SIG-M5 treated with dmso at 0.1 percent for 504 hours (cell line): ENCODE measurements around the gene HYAL4.
A peak's percentile ranks its signal among the peaks of the same experiment; 100 is the strongest.
"Not testable (repeated sequence)": the region's sequence is repeated elsewhere in the genome, so short reads cannot be mapped to it uniquely, and the experiment has no call there.

ENCODE experiments used
- DNase-seq: peaks from one replicate; lab custom pipeline; 2025; ENCODE audit not compliant: unreplicated experiment; lab: John Stamatoyannopoulos, UW

The HYAL4 gene, protein sequence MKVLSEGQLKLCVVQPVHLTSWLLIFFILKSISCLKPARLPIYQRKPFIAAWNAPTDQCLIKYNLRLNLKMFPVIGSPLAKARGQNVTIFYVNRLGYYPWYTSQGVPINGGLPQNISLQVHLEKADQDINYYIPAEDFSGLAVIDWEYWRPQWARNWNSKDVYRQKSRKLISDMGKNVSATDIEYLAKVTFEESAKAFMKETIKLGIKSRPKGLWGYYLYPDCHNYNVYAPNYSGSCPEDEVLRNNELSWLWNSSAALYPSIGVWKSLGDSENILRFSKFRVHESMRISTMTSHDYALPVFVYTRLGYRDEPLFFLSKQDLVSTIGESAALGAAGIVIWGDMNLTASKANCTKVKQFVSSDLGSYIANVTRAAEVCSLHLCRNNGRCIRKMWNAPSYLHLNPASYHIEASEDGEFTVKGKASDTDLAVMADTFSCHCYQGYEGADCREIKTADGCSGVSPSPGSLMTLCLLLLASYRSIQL

DNA sequence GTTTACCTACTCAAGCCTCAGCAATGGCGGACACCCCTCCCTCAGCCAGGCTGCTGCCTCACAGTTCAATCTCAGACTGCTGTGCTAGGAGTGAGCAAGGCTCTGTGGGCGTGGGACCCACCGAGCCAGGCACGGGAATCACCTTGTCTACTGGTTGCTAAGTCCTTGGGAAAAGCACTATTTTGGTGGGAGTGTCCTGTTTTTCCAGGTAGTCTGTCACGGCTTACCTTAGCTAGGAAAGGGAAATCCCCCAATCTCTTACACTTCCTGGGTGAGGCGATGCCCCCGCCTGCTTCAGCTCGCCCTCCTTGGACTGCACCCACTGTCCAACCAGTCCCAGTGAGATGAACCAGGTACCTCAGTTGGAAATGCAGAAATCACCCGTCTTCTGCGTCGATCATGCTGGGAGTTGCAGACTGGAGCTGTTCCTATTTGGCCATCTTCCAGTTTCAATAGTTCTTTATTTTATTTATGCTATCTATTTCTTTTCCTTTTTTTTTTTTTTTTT is at the start of gene HYAL4:
Gene HYAL4, plus strand, starts transcription at position 458 of the 508 bp plus-strand sequence. CDS start 23,105 bp downstream, outside the sequence.
- no peak for DNase-seq

DNA sequence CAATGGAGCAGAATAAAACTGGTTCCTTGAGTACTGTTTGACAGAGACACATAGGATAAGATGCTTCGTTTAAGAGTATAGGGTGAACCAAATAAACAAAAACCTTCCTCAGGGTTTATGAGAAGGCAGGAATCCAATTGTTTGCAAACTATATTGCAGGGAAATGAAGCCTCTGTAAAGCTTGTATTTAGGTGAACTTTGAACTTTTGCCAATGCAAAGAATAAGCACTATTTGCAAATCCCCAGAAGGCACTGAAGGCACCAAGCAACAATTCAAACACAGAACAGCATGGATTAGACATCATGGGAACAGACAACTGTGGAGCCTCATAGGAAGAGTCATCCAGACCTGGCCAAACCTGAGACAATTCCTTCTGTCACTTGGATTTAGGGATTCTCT is 49.1 kb upstream of the HYAL4 start:
- no peak for DNase-seq

DNA sequence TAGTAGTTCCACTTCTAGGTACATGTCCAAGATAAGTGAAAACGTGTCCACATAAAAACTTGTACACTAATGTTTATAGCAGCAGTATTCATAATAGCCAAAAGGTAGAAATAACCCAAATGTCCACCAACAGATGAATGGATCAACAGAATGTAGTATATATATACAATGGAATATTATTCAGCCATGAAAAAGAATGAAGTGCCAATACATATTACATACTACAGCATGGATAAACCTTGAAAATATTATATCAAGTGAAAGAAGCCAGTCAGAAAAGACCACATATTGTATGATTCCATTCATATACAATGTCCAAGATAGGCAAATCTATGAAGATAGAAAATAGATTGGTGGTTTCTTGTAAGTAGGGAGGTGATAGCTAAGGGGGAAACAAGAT is 48.4 kb upstream of the HYAL4 start:
- no peak for DNase-seq

DNA sequence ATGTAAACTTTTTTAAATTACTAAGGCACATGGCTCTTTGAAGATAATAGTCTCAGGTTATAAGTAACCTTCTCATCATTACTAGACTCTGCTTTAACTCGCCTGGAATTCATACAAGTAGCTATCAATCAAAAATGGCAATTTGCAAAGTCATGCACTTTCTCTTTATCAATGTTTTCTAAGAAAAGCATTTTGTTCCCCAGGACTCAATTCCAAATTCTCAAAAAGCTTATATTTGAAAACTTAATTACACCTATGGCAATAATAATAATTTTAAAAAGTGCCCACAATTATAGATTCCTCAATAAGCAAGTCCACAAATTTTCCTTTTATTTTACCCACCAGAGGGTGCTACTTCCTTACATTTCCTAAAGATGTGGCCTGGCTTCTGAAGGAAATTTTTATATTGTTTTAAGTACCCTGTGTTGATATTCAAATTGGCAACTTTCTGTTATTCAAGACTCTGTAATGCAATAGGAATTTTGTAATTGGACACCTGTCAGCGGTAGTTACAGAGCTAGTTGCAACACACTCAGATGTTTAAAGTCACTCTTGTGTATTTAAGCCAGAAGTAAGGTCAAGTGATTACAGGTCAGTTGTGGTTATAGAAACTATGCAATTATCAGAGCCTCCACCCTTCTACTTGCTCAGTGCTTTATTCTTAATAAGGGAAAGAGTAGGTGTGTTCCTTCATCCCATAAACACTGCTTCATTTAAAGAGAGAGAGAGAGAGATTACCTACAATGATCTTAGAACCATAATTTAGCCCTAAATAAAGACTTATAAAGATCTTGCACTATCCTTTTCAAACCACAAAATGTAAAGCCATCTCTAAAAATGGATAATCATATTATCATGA is 47.1 kb upstream of the HYAL4 start:
- peak; percentile 78 for DNase-seq

DNA sequence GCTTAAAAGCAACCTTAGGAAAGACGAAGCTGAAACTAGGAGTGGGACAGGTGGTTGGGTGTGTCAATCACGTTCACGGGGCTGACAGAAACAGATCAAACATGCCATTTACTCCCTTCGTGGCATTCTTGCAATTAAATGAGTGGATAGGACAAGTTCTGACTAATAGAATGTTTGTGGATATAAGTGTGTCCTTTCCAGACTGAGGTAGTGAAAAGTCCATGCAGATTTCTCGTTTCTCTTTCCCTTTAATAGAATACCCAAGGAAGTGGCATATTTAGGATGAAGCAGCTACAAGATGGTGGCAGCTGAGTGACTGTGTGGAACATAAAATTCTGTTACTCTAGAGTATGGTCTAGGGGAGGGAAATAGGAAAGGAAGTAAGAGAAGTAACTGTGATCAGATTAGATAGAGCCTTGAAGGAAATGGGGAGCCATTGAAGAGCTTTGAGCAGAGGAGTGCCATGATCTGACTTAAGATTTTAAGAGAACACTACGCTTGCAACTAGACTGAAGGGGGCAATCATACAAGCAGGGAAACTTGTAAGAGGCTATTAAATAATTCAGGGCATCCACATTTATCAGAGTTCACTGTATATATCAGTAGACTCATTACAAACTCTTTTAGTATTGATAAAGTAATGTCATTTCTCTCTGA is 46.3 kb upstream of the HYAL4 start:
- no peak for DNase-seq

DNA sequence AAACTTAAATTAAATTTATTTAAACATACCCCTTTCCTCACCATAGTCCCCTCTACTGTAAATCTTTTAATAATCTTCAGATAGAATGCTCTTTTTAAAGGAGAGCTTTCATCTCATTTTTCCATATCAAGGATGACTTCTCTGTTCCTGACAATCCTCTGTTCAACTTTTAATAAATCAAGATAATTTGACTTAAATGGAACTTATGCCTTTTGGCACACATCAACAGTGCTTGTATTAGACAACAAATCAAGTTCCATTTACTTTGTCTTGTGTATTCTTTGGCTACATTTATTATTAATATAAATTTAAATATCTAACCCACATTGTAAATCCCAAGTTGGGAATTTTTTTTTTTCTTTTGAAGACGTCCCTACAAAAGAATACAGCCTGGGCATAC is 42.7 kb upstream of the HYAL4 start:
- no peak for DNase-seq

DNA sequence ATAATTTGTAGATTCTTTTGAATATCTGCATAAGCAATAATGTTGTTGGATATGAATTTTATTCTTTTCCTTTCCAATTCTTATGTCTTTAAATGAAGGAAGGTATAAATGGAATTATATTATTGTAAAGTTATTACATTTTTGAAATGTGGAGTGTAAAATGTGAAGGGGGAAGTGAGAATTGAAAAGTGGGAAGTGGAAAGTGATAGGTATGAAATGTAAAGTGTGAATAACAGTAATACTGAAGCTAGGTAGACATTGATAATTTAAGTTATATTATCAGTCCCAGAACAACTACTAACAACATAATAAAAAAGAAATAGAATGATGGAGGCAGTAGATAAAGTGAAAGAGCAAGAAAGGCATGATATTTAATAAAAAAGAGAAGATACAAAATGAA is 39.7 kb upstream of the HYAL4 start:
- no peak for DNase-seq

DNA sequence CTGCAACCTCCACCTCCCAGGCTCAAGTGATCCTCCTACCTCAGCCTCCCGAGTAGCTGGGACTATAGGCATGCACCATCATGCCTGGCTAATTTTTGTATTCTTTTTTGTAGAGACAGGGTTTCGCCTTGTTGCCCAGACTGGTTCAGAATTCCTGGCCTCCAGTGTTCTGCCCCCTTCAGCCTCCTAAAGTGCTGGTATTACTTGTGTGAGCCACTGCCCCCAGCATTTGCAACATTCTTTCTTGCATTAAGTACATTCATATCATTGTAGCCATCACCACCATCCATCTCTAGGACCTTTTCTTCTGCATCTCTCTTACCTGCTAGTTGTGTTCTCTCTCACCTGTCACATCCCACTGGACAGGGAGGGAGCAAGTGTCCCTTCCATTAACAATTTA is 35.5 kb upstream of the HYAL4 start:
- no peak for DNase-seq

DNA sequence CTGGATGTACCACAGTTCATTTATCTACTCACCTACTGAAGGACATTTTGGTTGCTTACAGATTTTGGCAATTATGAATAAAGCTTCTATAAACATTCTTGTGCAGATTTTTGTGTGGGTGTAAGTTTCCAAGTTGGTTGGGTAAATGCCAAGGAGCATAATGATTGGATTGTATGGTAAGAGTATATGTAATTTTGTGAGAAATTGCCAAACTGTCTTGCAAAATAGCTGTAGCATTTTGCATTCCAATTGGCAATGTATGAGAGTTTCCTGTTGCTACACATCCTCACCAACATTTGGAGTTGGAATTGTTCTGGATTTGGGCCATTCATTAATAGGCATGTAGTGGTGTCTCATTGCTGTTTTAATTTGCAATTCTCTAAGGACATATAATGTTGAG is 33.9 kb upstream of the HYAL4 start:
- no peak for DNase-seq

DNA sequence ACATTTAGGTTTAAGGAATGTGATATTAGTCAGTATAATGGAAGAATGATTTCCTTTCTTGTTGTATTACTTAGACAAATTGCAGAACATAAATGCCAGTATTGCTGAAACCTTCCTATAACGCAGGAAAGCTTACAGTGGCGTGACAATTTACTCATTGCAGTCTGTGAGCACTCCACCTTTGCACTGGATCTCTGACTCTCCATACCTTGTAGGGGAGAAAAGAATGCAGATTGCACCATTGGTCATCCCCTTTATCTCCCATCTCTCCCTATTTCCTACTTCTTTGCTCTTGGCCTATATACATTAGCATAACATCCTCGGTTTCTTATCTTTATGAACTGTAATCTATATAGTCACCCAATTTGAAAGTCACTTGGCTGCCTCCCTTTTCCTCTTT is 28.1 kb upstream of the HYAL4 start:
- DNase-seq = no peak

DNA sequence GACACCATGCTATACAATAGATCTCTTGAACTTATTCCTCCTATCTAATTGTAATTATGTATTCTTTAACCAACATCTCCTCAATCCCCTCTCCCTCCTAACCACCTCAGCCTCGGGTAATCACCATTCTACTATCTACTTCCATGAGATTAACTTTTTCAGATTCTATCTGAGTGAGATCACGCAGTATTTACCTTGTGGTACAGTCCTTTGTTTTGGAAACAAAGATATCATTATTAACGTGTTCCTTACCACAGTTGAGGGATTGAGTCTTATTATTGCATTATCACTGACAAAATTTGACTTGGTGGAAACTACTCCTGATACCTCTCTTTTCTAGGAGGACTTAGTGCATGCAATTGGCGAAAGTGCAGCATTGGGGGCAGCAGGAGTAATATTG is 26.0 kb upstream of the HYAL4 start:
- DNase-seq = no peak

DNA sequence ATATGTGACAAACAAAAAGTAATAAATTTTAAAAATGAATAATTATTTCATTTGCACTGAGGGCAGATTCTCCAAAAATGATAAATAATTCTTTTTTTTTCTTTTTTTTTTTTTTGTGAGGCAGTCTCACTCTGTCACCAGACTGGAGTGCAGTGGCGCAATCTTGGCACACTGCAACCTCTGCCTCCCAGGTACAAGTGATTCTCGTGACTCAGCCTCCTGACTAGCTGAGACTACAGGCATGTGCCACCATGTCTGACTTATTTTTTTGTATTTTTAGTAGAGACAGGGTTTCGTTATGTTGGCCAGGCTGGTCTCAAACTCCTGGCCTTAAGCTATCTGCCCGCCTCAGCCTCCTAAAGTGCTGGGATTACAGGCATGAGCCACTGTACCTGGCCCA is 25.2 kb upstream of the HYAL4 start:
- DNase-seq = not testable (repeated sequence)

DNA sequence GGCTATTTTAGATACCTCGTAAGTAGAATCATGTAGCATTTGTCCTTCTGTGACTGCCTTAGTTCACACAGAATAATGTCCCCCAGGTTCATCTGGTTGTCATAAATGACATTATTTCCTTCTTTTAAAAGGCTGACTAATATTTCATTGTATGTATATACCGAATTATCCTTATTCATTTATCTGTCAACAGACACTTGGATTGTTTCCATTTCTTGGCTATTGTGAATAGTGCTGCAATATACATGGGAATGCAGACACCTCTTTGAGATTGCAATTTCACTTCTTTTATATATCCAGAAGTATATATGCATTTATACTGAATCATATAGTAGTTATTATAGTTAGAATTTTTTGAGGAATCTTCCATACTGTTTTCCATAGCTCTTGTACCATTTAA is 24.1 kb upstream of the HYAL4 start:
- DNase-seq = no peak

DNA sequence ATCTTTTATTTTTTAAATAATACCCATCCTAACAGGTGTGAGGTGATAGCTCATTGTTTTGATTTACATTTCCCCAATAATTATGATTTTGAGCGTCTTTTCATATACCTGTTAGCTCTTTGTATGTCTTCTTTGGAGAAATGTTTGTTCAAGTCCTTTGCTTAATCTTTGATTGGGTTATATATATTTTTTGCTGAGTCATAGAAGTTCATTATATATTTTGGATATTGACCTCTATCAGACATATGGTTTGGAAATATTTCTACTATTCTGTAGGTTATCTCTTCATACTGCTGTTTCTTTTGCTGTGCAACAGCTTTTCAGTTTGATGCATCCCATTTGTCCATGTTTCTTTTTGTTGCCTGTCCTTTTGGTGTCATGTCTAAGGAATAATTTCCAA is 23.6 kb upstream of the HYAL4 start:
- no peak for DNase-seq

DNA sequence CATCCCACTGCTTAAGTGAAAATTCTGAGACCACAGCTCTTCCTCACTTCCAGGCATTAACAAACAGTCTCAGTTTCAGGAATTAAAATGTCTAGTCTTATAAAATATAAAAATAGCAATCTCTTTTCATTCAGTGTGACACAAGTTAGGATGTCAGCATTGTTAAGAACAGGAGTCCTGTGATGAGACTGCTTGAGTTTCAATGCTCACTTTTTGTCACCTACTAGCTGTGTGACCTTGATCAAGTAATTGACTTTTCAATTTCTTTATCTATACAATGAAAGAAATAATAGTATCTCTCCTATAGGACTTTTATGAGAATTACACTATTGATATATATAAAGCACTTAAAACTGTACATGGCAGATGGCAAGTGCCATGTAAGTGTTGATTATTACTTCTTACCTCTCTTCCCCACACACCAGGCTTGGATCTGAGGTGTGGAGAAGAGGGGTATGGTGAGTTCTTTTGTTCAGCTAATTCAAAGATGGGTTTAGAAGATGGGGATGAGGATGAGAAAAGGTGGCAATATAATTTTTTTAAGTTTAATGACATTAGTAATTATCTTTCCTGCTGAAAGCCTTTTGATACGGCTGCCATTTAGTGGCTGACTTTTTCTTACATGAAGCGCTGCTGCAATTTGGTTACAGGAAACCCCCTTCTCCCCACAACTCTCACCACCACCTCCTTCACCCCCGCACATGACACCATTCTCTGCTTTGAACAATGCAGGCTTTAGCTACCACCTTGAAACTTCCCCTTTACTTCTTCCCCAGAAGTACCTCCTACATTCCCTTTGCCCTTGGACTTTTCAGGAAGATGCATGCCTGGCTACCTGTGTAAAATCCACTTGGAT is 20.8 kb upstream of the HYAL4 start:
- DNase-seq = no peak

DNA sequence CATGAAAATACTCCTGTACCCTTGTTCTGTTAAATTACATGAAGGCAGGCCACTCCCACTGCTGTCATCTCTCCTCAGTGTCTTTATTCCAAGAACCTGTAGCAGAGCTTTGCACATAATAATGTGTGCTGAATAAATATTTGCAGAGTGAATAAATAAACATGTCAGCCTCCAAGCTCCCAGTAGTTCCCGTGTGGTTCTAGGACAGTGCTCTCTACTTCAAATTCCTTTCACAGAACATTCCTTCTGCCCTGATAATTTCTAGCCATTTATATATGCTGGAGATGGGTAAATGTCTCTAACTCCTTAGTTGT is 20.3 kb upstream of the HYAL4 start:
- DNase-seq = peak; percentile 38

DNA sequence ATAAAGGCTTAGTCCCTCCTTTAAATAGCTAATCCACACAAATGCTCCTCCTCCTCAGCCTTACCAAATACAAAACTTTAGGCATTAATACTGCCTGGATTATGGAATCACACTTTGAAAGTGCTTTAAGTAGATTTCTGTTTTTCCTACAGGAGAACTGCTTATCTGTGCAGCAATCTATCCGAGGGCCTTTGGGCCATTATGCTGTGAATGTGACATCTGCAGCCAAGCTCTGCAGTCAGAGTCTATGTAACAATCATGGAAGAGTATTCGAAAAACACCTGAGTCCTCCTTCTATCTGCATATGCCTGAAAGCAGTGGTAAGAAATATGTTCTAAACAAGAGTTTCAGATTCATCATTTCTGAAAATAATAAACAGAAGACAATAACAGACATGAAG is 16.2 kb upstream of the HYAL4 start:
- no peak for DNase-seq

DNA sequence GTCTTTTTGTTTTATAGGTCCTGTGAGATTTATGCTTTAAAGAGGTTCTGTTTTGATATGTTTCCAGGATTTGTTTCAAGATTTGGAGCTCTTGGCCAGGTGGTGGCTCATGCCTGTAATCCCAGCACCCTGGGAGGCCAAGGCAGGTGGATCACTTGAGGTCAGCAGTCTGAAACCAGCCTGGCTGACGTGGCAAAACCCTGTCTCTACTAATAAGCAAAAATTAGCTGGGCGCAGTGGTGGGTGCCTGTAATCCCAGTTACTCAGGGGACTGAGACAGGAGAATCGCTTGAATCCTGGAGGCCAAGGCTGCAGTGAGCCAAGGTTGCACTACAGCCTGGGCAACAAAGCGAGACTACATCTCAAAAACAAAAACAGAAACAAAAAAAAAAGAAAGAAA is 8.3 kb upstream of the HYAL4 start:
- no peak for DNase-seq

DNA sequence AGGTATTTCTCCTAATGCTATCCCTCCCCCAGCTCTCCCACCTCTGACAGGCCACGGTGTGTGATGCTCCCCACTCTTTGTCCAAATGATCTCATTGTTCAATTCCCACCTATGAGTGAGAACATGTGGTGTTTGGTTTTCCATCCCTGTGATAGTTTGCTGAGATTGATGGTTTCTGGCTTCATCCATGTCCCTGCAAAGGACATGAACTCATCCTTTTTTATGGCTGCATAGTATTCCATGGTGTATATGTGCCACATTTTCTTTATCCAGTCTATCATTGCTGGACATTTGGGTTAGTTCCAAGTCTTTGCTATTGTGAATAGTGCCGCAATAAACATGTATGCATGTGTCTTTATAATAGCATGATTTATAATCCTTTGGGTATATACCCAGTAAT is 5.9 kb upstream of the HYAL4 start:
- DNase-seq = not testable (repeated sequence)

DNA sequence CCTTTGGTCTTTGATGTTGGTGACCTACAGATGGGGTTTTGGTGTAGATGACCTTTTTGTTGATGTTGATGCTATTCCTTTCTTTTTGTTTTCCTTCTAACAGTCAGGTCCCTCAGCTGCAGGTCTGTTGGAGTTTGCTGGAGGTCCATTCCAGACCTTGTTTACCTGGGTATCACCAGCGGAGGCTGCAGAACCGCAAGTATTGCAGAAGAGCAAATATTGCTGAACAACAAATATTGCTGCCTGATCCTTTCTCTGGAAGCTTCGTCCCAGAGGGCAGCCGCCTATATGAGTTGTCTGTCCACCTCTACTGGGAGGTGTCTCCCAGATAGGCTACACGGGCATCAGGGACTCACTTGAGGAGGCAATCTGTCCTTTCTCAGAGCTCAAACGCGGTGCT is 827 bp upstream of the HYAL4 start:
- not testable (repeated sequence) for DNase-seq

DNA sequence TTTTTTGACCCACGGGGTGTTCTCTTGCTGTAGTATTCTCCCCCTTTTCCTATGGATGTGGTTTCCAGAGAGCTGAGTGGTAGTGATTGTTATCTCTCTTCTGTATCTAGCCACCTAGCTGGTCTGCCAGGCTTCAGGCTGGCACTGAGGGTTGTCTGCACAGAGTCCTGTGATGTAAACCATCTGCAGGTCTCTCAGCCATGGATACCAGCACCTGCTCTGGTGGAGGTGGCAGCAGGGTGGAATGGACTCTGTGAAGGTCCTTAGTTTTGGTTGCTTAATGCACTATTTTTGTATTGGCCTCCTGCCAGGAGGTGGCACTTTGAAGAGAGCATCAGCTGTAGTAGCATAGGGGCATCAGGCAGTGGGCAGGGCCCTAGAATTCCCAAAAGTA is 851 bp downstream of the HYAL4 start:
- DNase-seq = no peak
